HepG2 (cell line): ENCODE results near the gene TMEM186. TPM values are rescaled to one million over a fixed set of nuclear protein-coding genes. Genes with fewer than 3 reads are reported as not detected.

ENCODE experiments used
- ATAC-seq: fragments of 200-7000 bp; cut with Tn5 transposase; 3 replicates; pipeline ENCODE4 v1.9.1; 2020; ENCODE audit warnings: mild to moderate bottlenecking, moderate library complexity
- BruUV-seq: library from RNA; stranded (reverse); fragments of 400-500 nt; replicated peaks from 2 replicates; lab custom pipeline; 2021; lab: Mats Ljungman, UMichigan
- CTCF ChIA-PET: fragments of 300-600 bp; formaldehyde crosslinking; extraction: SDS; loops from one replicate; lab custom pipeline; 2021; ENCODE audit warnings: low total read pairs, inconsistent platforms, low intra/inter-chr PET ratio; lab: Yijun Ruan, JAX
- POLR2A ChIA-PET: fragments of 350-600 bp; sonication (Branson Sonifier 250); formaldehyde crosslinking; loops from one replicate; lab custom pipeline; 2020; ENCODE audit warnings: antibody characterized with exemption, inconsistent platforms; lab: Yijun Ruan, JAX
- DNase-seq: peaks from one replicate; pipeline ENCODE4 v3.0.0-alpha.2; 2015; ENCODE audit warnings: low spot score
- FAIRE-seq: peaks from 3 replicates; lab custom pipeline; 2011; peaks lifted over from hg19 to GRCh38; lab: Jason Lieb, UNC
- H2AFZ ChIP-seq: one replicate; pipeline ENCODE4 v1.6.1; 2011; ENCODE audit warnings: low read length, inconsistent platforms
- H3K27ac ChIP-seq: fragments of 300-600 bp; 3 replicates; pipeline ENCODE4 v1.8.0; 2011; ENCODE audit warnings: mixed run types, mild to moderate bottlenecking, mixed read lengths, low read length, inconsistent platforms; ENCODE audit not compliant: insufficient read depth; ENCODE audit errors: extremely low read length
- H3K27me3 ChIP-seq, 2 experiments: fragments of 200-600 bp in 1 of 2; 2 replicates in 1 of 2; 3 replicates in 1 of 2; pipeline versions ENCODE4 v1.6.0 to v1.8.0; 2011; ENCODE audit warnings: low read length in 2 of 2, mild to moderate bottlenecking in 2 of 2, moderate library complexity in 2 of 2, inconsistent platforms in 1 of 2; ENCODE audit not compliant: insufficient read depth in 2 of 2, control insufficient read depth in 1 of 2
- H3K36me3 ChIP-seq, 2 experiments: fragments of 200-600 bp in 1 of 2; replicated peaks in 1 of 2; 2 replicates in 1 of 2; 3 replicates in 1 of 2; pipeline versions ENCODE4 v1.5.1 to v1.8.0; 2011; ENCODE audit warnings: low read length in 2 of 2, inconsistent platforms in 1 of 2; ENCODE audit not compliant: insufficient read depth in 2 of 2, control insufficient read depth in 1 of 2
- H3K4me1 ChIP-seq: 2 replicates; pipeline ENCODE4 v1.5.1; 2012; ENCODE audit warnings: low read length, inconsistent platforms; ENCODE audit not compliant: insufficient read depth
- H3K4me2 ChIP-seq: 2 replicates; pipeline ENCODE4 v1.6.0; 2011; ENCODE audit warnings: low read depth, low read length, inconsistent platforms
- H3K4me3 ChIP-seq, 3 experiments: fragments of 200-600 bp in 1 of 3; sonication (generic), shearing (Covaris generic) in 1 of 3; replicated peaks in 1 of 3; 2 replicates each; pipeline ENCODE4 v1.5.1; 2011 to 2016; ENCODE audit warnings: low read length in 3 of 3, inconsistent platforms in 2 of 3, low read depth in 2 of 3, mild to moderate bottlenecking in 2 of 3, control low read depth in 1 of 3, mixed read lengths in 1 of 3; ENCODE audit not compliant: insufficient read depth in 1 of 3
- H3K79me2 ChIP-seq: one replicate; pipeline ENCODE4 v1.6.1; 2011; ENCODE audit warnings: low read length, inconsistent platforms; ENCODE audit not compliant: insufficient read depth
- H3K9ac ChIP-seq: 2 replicates; pipeline ENCODE4 v1.6.0; 2011; ENCODE audit warnings: mild to moderate bottlenecking, low read depth, low read length, inconsistent platforms; ENCODE audit not compliant: insufficient read depth
- H3K9me3 ChIP-seq: 2 replicates; pipeline ENCODE4 v1.5.1; 2012; ENCODE audit warnings: mild to moderate bottlenecking, low read length
- H4K20me1 ChIP-seq: 2 replicates; pipeline ENCODE4 v1.6.0; 2011; ENCODE audit warnings: inconsistent platforms, mild to moderate bottlenecking, low read length, moderate library complexity; ENCODE audit not compliant: insufficient read depth
- EP300 ChIP-seq, 3 experiments: sonication (generic) in 1 of 3; formaldehyde crosslinking in 1 of 3; IDR thresholded peaks; 2 replicates each; pipeline versions ENCODE4 v1.5.1 to v1.6.1; 2011 to 2020; ENCODE audit warnings: low read depth in 2 of 3, low read length in 2 of 3, borderline replicate concordance in 1 of 3, improper control_type of control experiment in 1 of 3, mild to moderate bottlenecking in 1 of 3, missing genetic modification reagents in 1 of 3, moderate library complexity in 1 of 3
- EZH2 ChIP-seq: conservative IDR thresholded peaks from 2 replicates; pipeline ENCODE4 v1.6.1; 2012; ENCODE audit warnings: mild to moderate bottlenecking, low read depth, low read length, moderate library complexity
- FOSL2 ChIP-seq: sonication (generic); formaldehyde crosslinking; IDR thresholded peaks from 2 replicates; pipeline ENCODE4 v1.4.0; 2020; ENCODE audit warnings: missing genetic modification reagents
- MEF2D ChIP-seq: sonication (generic); formaldehyde crosslinking; IDR thresholded peaks from 2 replicates; pipeline ENCODE4 v1.5.1; 2020; ENCODE audit warnings: mild to moderate bottlenecking, missing genetic modification reagents
- MEIS2 ChIP-seq: sonication (generic); formaldehyde crosslinking; IDR thresholded peaks from 2 replicates; pipeline ENCODE4 v1.9.0; 2021; ENCODE audit warnings: mild to moderate bottlenecking, missing genetic modification reagents
- RBFOX2 ChIP-seq: fragments of 200-400 bp; formaldehyde crosslinking; IDR thresholded peaks from 2 replicates; pipeline ENCODE4 v1.6.1; 2017; ENCODE audit warnings: low read depth, mild to moderate bottlenecking, low read length
- RELA ChIP-seq: sonication (generic); formaldehyde crosslinking; IDR thresholded peaks from 2 replicates; pipeline ENCODE4 v1.4.0; 2020; ENCODE audit warnings: missing genetic modification reagents
- TBX2 ChIP-seq: sonication (generic); formaldehyde crosslinking; IDR thresholded peaks from 2 replicates; pipeline ENCODE4 v1.5.0; 2020; ENCODE audit warnings: missing genetic modification reagents, mild to moderate bottlenecking, borderline replicate concordance
- ZNF737 ChIP-seq: sonication (generic); formaldehyde crosslinking; IDR thresholded peaks from 2 replicates; pipeline ENCODE4 v1.5.0; 2020; ENCODE audit warnings: missing genetic modification reagents, mild to moderate bottlenecking, borderline replicate concordance
- WGBS: methylation state at CpG from one replicate; pipeline ENCODE4 v1.1.6; 2017; ENCODE audit warnings: low lambda C conversion rate; 5-methylcytosine and 5-hydroxymethylcytosine counted together
- in situ Hi-C: cut with HindIII; loops from 2 replicates; pipeline ENCODE4 v1.10.0; 2017; ENCODE audit warnings: low pct_unique_long_range_greater_than_20kb; ENCODE audit not compliant: extremely low pct_ligation_motif_present
- intact Hi-C: fragments of 100-400 bp; cut with micrococcal nuclease; formaldehyde crosslinking; loops from one replicate; pipeline ENCODE4 v1.10.0; 2022; ENCODE audit not compliant: unreplicated experiment
- polyA plus RNA-seq, 8 experiments: library from polyadenylated mRNA; depleted of rRNA in 3 of 8; stranded (reverse) in 7 of 8; unstranded in 1 of 8; fragments of >200 nt; fragmentation: Illumina TruSeq in 4 of 8; extraction: Trizol in 4 of 8; gene quantifications; 2 replicates each; pipeline versions ENCODE4 v1.2.1 to v1.2.3, GENCODE V29; 2011 to 2016; ENCODE audit warnings: low read depth in 4 of 8, missing spikeins in 1 of 8, mixed read lengths in 1 of 8; ENCODE audit not compliant: insufficient read depth in 1 of 8
- total RNA-seq, 5 experiments: library from RNA; depleted of rRNA; stranded (reverse); fragments of >200 nt; fragmentation: Illumina TruSeq; extraction: Trizol; gene quantifications; 2 replicates each; pipeline ENCODE4 v1.2.3, GENCODE V29; 2016; ENCODE audit warnings: low read depth in 1 of 5
- TF ChIP-seq, protein P1 (sequence below): sonication (generic); formaldehyde crosslinking; IDR thresholded peaks from 2 replicates; pipeline ENCODE4 v1.5.1; 2020; ENCODE audit warnings: mild to moderate bottlenecking, missing genetic modification reagents, borderline replicate concordance

Gene TMEM186
- total and polyA plus RNA-seq, 2 of the 13 experiments (the other 11 are each of a cell fraction or from before 2014, with no cell fraction given) = 16.2 to 19.3 TPM

DNA sequence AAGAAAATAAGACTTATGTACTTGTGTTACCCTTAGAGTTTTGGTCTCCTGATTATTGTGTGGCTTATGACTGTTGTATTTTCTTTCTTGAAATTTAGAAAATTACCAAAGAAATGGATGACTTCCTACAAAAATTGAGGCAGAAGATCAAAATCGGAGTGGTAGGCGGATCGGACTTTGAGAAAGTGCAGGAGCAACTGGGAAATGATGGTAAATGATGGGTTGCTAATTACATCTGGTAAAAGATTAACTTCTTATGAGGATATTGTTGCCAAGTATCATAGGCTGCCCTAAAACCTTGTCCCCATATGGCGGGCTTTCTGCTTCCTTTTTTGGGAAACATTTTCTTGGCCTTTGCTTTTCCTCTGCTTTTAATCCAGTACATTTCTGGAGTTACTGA is 4.3 kb upstream of the TMEM186 start:
- ATAC-seq (no peak), DNase-seq (no peak), FAIRE-seq (no peak)
- in situ Hi-C loops (no loop called here), intact Hi-C loops (no loop called here)
- Histone ChIP-seq H4K20me1 (peaks cover 16% of the 10 kb centered on the region), H3K4me2 (no peak overlapping the region), H3K27me3 (no peaks in the 10 kb centered on the region; a peak in 1 of 5 replicates), H3K9me3 (no peaks in the 10 kb centered on the region), H3K79me2 (peaks cover 71% of the 10 kb centered on the region), H3K9ac (no peak overlapping the region), H3K27ac (no peak overlapping the region), H3K4me1 (peaks cover 29% of the 10 kb centered on the region), H2AFZ (no peak overlapping the region), H3K4me3 (no peak overlapping the region), H3K36me3 (peaks cover 26 to 59% of the 10 kb centered on the region in 2 experiments)
- POLR2A ChIA-PET = interaction anchor here (1.2 to 1.5 kb wide), 3 partner anchors 8 to 62 kb away, joined by 3 to 5 read pairs (median 4); no protein-coding TSS in a partner anchor
- TF ChIP-seq FOSL2 (CRISPR knock-in tag) = no peak
- TF ChIP-seq RBFOX2 = peak; percentile 27; the same call in 1 of the 2 replicates
- CTCF ChIA-PET = no interaction called here
- 95% methylated on average over 4 of the region's 4 CpGs for WGBS
- no TSS peak for BruUV-seq

DNA sequence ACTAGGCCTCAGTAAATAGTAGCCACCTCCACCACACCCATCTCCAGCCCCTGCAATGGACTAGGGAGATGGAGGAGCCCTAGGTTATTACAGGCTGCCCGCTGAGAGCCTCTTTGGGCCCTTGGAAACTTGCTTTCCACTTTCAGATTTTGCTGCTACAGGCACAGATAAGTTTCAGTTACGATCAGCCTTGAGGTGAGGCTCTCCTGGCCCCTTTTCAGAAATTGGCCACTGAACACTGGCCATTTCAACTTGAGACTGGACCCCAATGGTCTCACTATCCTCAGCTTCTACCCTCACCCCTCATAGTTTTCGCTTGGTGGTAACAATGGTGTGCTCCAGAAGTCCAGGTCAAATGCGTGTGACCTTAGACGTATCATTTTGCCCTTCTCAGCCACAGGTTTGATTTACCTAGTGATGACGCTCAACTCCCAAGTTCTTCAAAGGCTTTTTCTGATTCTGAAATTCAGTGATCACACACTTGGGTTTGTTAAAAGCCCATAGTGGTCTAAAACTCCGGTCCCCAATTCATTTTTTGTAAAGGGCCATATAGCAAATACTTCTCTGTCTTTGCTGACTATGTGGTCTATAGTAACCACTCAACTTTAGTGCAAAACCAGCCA is 1.2 kb upstream of the TMEM186 start:
- H3K27me3 ChIP-seq = no peaks in the 10 kb centered on the region; a peak in 1 of 5 replicates
- ATAC-seq = peak; percentile 19
- peaks cover 16% of the 10 kb centered on the region for H4K20me1 ChIP-seq
- peaks cover 72% of the 10 kb centered on the region for H3K79me2 ChIP-seq
- WGBS = 9% methylated on average over 7 of the region's 7 CpGs
- peaks cover 45% of the 10 kb centered on the region for H3K4me1 ChIP-seq
- intact Hi-C loops (loop anchor here (1.0 to 2.0 kb wide), 2 partner anchors 82 to 124 kb away; partner anchors contain the start of gene ABAT), in situ Hi-C loops (loop anchor here (5.0 kb wide), 2 partner anchors 141 to 231 kb away; no protein-coding TSS in a partner anchor)
- H3K4me3 ChIP-seq = peak overlapping the region; percentile 85 to 87 (median 86)
- H3K9ac ChIP-seq = peak overlapping the region; percentile 93
- no peaks in the 10 kb centered on the region for H3K9me3 ChIP-seq
- H2AFZ ChIP-seq = no peak overlapping the region
- peak overlapping the region; percentile 95 for H3K4me2 ChIP-seq
- ChIA-PET POLR2A (interaction anchor here (0.8 to 2.5 kb wide), 5 partner anchors 10 to 165 kb away, joined by 3 to 19 read pairs (median 4); partner anchors contain the start of gene USP7), CTCF (no interaction called here)
- no peak for DNase-seq
- peaks cover 13 to 38% of the 10 kb centered on the region in 2 experiments for H3K36me3 ChIP-seq
- FAIRE-seq = no peak
- BruUV-seq = no TSS peak
- peak overlapping the region; percentile 70 for H3K27ac ChIP-seq
- TF ChIP-seq EZH2 (no peak), RELA (CRISPR knock-in tag) (no peak), TBX2 (CRISPR knock-in tag) (no peak), EP300 (IDR thresholded peaks at IDR 0.05; ENCODE audit: low read depth in 2 of 2, low read length in 2 of 2) (no peak), EP300 (CRISPR knock-in tag; IDR thresholded peaks at IDR 0.05; ENCODE audit: borderline replicate concordance) (no peak), MEF2D (CRISPR knock-in tag) (no peak), MEIS2 (CRISPR knock-in tag) (0 out of 2 replicates have a peak, but pooled peaks have one; percentile 31), ZNF737 (CRISPR knock-in tag) (no peak)
- TF ChIP-seq, protein P1, sequence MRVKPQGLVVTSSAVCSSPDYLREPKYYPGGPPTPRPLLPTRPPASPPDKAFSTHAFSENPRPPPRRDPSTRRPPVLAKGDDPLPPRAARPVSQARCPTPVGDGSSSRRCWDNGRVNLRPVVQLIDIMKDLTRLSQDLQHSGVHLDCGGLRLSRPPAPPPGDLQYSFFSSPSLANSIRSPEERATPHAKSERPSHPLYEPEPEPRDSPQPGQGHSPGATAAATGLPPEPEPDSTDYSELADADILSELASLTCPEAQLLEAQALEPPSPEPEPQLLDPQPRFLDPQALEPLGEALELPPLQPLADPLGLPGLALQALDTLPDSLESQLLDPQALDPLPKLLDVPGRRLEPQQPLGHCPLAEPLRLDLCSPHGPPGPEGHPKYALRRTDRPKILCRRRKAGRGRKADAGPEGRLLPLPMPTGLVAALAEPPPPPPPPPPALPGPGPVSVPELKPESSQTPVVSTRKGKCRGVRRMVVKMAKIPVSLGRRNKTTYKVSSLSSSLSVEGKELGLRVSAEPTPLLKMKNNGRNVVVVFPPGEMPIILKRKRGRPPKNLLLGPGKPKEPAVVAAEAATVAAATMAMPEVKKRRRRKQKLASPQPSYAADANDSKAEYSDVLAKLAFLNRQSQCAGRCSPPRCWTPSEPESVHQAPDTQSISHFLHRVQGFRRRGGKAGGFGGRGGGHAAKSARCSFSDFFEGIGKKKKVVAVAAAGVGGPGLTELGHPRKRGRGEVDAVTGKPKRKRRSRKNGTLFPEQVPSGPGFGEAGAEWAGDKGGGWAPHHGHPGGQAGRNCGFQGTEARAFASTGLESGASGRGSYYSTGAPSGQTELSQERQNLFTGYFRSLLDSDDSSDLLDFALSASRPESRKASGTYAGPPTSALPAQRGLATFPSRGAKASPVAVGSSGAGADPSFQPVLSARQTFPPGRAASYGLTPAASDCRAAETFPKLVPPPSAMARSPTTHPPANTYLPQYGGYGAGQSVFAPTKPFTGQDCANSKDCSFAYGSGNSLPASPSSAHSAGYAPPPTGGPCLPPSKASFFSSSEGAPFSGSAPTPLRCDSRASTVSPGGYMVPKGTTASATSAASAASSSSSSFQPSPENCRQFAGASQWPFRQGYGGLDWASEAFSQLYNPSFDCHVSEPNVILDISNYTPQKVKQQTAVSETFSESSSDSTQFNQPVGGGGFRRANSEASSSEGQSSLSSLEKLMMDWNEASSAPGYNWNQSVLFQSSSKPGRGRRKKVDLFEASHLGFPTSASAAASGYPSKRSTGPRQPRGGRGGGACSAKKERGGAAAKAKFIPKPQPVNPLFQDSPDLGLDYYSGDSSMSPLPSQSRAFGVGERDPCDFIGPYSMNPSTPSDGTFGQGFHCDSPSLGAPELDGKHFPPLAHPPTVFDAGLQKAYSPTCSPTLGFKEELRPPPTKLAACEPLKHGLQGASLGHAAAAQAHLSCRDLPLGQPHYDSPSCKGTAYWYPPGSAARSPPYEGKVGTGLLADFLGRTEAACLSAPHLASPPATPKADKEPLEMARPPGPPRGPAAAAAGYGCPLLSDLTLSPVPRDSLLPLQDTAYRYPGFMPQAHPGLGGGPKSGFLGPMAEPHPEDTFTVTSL (CRISPR knock-in tag) = 0 out of 2 replicates have a peak, but pooled peaks have one; percentile 34
